ENCODE data around the gene RB1. TPM values are rescaled to one million over a fixed set of nuclear protein-coding genes. Genes with fewer than 3 reads are reported as not detected.
"Not testable (repeated sequence)": the region's sequence is repeated elsewhere in the genome, so short reads cannot be mapped to it uniquely, and the experiment has no call there.

RB1 gene
- total RNA-seq, 1 experiment from 2014 or later: 21.3 TPM

- DNase-seq (ENCODE audit: low spot score): no peak
Observed at GRCh38 chr13:48448959-48449614, 145.5 kb downstream of the RB1 start.

GRCh38 chr13:48449656-48450055 is 146.1 kb downstream of the RB1 start:
- no peak for DNase-seq (ENCODE audit: low spot score)

- DNase-seq (ENCODE audit: low spot score): not testable (repeated sequence)
Observed at GRCh38 chr13:48451196-48451595, 147.6 kb downstream of the RB1 start.

- no peak for DNase-seq (ENCODE audit: low spot score)
Observed at GRCh38 chr13:48456546-48456945, 153.0 kb downstream of the RB1 start.

- no peak for DNase-seq (ENCODE audit: low spot score)
Observed at GRCh38 chr13:48457578-48458242, 154.2 kb downstream of the RB1 start.

- no peak for DNase-seq (ENCODE audit: low spot score)
Observed at GRCh38 chr13:48475230-48475629, 171.7 kb downstream of the RB1 start.

GRCh38 chr13:48476215-48476614 is 172.7 kb downstream of the RB1 start:
- no peak for DNase-seq (ENCODE audit: low spot score)

- DNase-seq (ENCODE audit: low spot score): no peak
Observed at GRCh38 chr13:48476686-48477085, 173.1 kb downstream of the RB1 start.

GRCh38 chr13:48477191-48477855 is 173.8 kb downstream of the RB1 start:
- DNase-seq (ENCODE audit: low spot score): no peak

GRCh38 chr13:48478391-48478790 is 174.8 kb downstream of the RB1 start:
- DNase-seq (ENCODE audit: low spot score): no peak

GRCh38 chr13:48483575-48483974 is 180.0 kb downstream of the RB1 start:
- DNase-seq (ENCODE audit: low spot score): no peak

GRCh38 chr13:48485432-48485831 is 181.9 kb downstream of the RB1 start:
- DNase-seq (ENCODE audit: low spot score): no peak

GRCh38 chr13:48486362-48486761 is 182.8 kb downstream of the RB1 start:
- DNase-seq (ENCODE audit: low spot score): no peak

GRCh38 chr13:48486836-48487235 is 183.3 kb downstream of the RB1 start:
- no peak for DNase-seq (ENCODE audit: low spot score)

- no peak for DNase-seq (ENCODE audit: low spot score)
Observed at GRCh38 chr13:48487968-48488367, 184.4 kb downstream of the RB1 start.

GRCh38 chr13:48488995-48489394 is 185.4 kb downstream of the RB1 start:
- DNase-seq (ENCODE audit: low spot score): no peak

- DNase-seq (ENCODE audit: low spot score): no peak
Observed at GRCh38 chr13:48489666-48490065, 186.1 kb downstream of the RB1 start.

- DNase-seq (ENCODE audit: low spot score): peak; percentile 49
Observed at GRCh38 chr13:48490241-48490640, 186.7 kb downstream of the RB1 start.

- DNase-seq (ENCODE audit: low spot score): no peak
Observed at GRCh38 chr13:48491423-48492095, 188.0 kb downstream of the RB1 start.

GRCh38 chr13:48492096-48492440 is 188.5 kb downstream of the RB1 start:
- no peak for DNase-seq (ENCODE audit: low spot score)

GRCh38 chr13:48492470-48493065 is 189.0 kb downstream of the RB1 start:
- no peak for DNase-seq (ENCODE audit: low spot score)

Data from HT-29 (cell line).